Testis (tissue), 3 donors: ENCODE measurements around the gene TFAP2C. TPM values are rescaled to one million over a fixed set of nuclear protein-coding genes. Genes with fewer than 3 reads are reported as not detected.

Experiments used
- DNase-seq: peaks from one replicate; pipeline ENCODE4 v3.0.0-alpha.2; 2019
- H3K27ac ChIP-seq, 2 donors: fragments of 200-600 bp; sonication (generic); one replicate each; pipeline ENCODE4 v1.5.1; 2019
- H3K27me3 ChIP-seq: fragments of 200-600 bp; sonication (generic); one replicate; pipeline ENCODE4 v1.5.1; 2019
- H3K36me3 ChIP-seq: fragments of 200-600 bp; sonication (generic); one replicate; pipeline ENCODE4 v1.5.1; 2017; ENCODE audit warnings: low read depth; ENCODE audit errors: missing control alignments
- H3K4me1 ChIP-seq: fragments of 200-600 bp; sonication (generic); one replicate; pipeline ENCODE4 v1.5.1; 2019
- H3K4me3 ChIP-seq, 2 donors: fragments of 200-600 bp; sonication (generic); one replicate each; pipeline ENCODE4 v1.5.1; 2017 to 2019
- H3K9me3 ChIP-seq: fragments of 200-600 bp; sonication (generic); one replicate; pipeline ENCODE4 v1.5.1; 2017
- POLR2A ChIP-seq: fragments of 450-650 bp; IDR thresholded peaks from one replicate; pipeline ENCODE4 v1.6.1; 2017; ENCODE audit warnings: antibody characterized with exemption, mild to moderate bottlenecking, moderate library complexity
- WGBS, 2 donors: methylation state at CpG; one replicate each; pipeline ENCODE4 v1.1.5; 2018; 5-methylcytosine and 5-hydroxymethylcytosine counted together
- intact Hi-C: fragments of 100-400 bp; cut with DNase I; formaldehyde crosslinking; loops from one replicate; pipeline ENCODE4 v1.15.1; 2023; ENCODE audit warnings: low total_unique reads
- polyA plus RNA-seq: library from polyadenylated mRNA; stranded (reverse); fragments of 350-450 nt; fragmentation: Illumina TruSeq; extraction: RNeasy Lipid Tissue Mini Kit (QIAGEN cat#74804); gene quantifications from one replicate; pipeline ENCODE4 v1.2.3, GENCODE V29; 2014; ENCODE audit warnings: low read depth, low replicate concordance; ENCODE audit not compliant: insufficient read depth
- total RNA-seq, 2 donors: library from RNA; depleted of rRNA; stranded (reverse); fragments of >200 nt; gene quantifications; one replicate each; pipeline ENCODE4 v1.2.3, GENCODE V29; 2016
- TF ChIP-seq, protein P1 (sequence below), 3 experiments: fragments of 450-650 bp in 2 of 3; fragments of 200-600 bp in 1 of 3; sonication (generic) in 1 of 3; IDR thresholded peaks; one replicate each; pipeline ENCODE4 v1.5.1; 2016 to 2019; ENCODE audit warnings: antibody characterized with exemption in 3 of 3, mild to moderate bottlenecking in 2 of 3, moderate library complexity in 1 of 3

Gene TFAP2C
- total and polyA plus RNA-seq, 3 donors from 2014 or later: 1.3 to 1.9 (median 1.4) TPM

GRCh38 chr20:56624786-56625681 is 4.1 kb upstream of the TFAP2C start:
- intact Hi-C loops: no loop called here
- H3K4me3 ChIP-seq: peak overlapping the region in 1 of 2 donors; percentile 10
- no peaks in the 10 kb centered on the region for H3K36me3 ChIP-seq
- WGBS, 2 donors: 2% methylated on average over 14 to 54 of the region's 54 CpGs
- H3K27me3 ChIP-seq: no peaks in the 10 kb centered on the region
- DNase-seq: peak; percentile 16
- peaks cover 16% of the 10 kb centered on the region for H3K4me1 ChIP-seq
- TF ChIP-seq, protein P1, sequence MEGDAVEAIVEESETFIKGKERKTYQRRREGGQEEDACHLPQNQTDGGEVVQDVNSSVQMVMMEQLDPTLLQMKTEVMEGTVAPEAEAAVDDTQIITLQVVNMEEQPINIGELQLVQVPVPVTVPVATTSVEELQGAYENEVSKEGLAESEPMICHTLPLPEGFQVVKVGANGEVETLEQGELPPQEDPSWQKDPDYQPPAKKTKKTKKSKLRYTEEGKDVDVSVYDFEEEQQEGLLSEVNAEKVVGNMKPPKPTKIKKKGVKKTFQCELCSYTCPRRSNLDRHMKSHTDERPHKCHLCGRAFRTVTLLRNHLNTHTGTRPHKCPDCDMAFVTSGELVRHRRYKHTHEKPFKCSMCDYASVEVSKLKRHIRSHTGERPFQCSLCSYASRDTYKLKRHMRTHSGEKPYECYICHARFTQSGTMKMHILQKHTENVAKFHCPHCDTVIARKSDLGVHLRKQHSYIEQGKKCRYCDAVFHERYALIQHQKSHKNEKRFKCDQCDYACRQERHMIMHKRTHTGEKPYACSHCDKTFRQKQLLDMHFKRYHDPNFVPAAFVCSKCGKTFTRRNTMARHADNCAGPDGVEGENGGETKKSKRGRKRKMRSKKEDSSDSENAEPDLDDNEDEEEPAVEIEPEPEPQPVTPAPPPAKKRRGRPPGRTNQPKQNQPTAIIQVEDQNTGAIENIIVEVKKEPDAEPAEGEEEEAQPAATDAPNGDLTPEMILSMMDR (IDR thresholded peaks at IDR 0.05): no peak
- no peak for TF ChIP-seq POLR2A
- no peak overlapping the region for H3K27ac ChIP-seq
- H3K9me3 ChIP-seq: no peaks in the 10 kb centered on the region

- peak overlapping the region in 1 of 2 donors; percentile 10 for H3K4me3 ChIP-seq
- TF ChIP-seq, protein P1 (IDR thresholded peaks at IDR 0.05): no peak
- TF ChIP-seq POLR2A: no peak
- H3K27me3 ChIP-seq: no peaks in the 10 kb centered on the region
- H3K36me3 ChIP-seq: no peaks in the 10 kb centered on the region
- peaks cover 24% of the 10 kb centered on the region for H3K4me1 ChIP-seq
- H3K9me3 ChIP-seq: no peaks in the 10 kb centered on the region
- intact Hi-C loops: no loop called here
- DNase-seq: no peak
- no peak overlapping the region for H3K27ac ChIP-seq
- WGBS, 2 donors: 3 to 4% methylated on average over 20 to 22 of the region's 22 CpGs
These were observed 3.3 kb upstream of the TFAP2C start for GRCh38 chr20:56625837-56626236.

GRCh38 chr20:56626367-56627121 is 2.6 kb upstream of the TFAP2C start:
- intact Hi-C loops: no loop called here
- H3K27ac ChIP-seq: no peak overlapping the region
- DNase-seq: peak; percentile 34
- no peaks in the 10 kb centered on the region for H3K9me3 ChIP-seq
- no peaks in the 10 kb centered on the region for H3K36me3 ChIP-seq
- TF ChIP-seq, protein P1 (IDR thresholded peaks at IDR 0.05): no peak
- TF ChIP-seq POLR2A: no peak
- WGBS, 2 donors: 2% methylated on average over 12 to 59 of the region's 60 CpGs
- peak overlapping the region in 1 of 2 donors; percentile 31 for H3K4me3 ChIP-seq
- peaks cover 25% of the 10 kb centered on the region for H3K4me1 ChIP-seq
- H3K27me3 ChIP-seq: no peaks in the 10 kb centered on the region

- Histone ChIP-seq H3K27ac (no peak overlapping the region), H3K36me3 (no peaks in the 10 kb centered on the region), H3K9me3 (no peaks in the 10 kb centered on the region), H3K4me3 (peak overlapping the region in 1 of 2 donors; percentile 31), H3K27me3 (no peaks in the 10 kb centered on the region), H3K4me1 (peaks cover 25% of the 10 kb centered on the region)
- TF ChIP-seq POLR2A: no peak
- TF ChIP-seq, protein P1 (IDR thresholded peaks at IDR 0.05): no peak
- intact Hi-C loops: no loop called here
- 3% methylated on average over 25 to 45 of the region's 45 CpGs for WGBS, 2 donors
- DNase-seq: no peak
These were observed 1.7 kb upstream of the TFAP2C start for GRCh38 chr20:56627122-56628014.
